ENCODE data around the gene DCAF8L2.

DNA sequence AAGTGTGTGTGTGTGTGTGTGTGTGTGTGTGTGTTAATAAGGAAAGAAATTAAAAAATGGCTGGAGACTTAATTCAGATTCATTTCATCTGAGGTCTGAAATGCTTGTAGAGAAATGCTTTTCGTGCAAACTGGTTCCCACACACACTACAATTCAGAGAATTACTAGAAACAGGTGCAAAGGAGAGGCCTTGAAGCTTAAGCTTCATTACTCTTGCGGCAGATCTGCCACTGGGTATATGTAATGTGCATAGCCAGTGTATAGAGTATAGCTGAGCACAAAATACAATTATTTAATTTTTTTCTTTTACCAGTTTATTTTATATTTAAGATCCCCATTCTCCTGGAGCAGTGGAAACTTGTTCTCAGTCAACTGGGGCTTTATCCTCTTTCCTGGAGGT is 185.8 kb downstream of the DCAF8L2 start:
- TF ChIP-seq, protein P1, sequence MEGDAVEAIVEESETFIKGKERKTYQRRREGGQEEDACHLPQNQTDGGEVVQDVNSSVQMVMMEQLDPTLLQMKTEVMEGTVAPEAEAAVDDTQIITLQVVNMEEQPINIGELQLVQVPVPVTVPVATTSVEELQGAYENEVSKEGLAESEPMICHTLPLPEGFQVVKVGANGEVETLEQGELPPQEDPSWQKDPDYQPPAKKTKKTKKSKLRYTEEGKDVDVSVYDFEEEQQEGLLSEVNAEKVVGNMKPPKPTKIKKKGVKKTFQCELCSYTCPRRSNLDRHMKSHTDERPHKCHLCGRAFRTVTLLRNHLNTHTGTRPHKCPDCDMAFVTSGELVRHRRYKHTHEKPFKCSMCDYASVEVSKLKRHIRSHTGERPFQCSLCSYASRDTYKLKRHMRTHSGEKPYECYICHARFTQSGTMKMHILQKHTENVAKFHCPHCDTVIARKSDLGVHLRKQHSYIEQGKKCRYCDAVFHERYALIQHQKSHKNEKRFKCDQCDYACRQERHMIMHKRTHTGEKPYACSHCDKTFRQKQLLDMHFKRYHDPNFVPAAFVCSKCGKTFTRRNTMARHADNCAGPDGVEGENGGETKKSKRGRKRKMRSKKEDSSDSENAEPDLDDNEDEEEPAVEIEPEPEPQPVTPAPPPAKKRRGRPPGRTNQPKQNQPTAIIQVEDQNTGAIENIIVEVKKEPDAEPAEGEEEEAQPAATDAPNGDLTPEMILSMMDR (IDR thresholded peaks at IDR 0.05) = no peak
- TF ChIP-seq POLR2A (IDR thresholded peaks at IDR 0.05) = no peak
- no peak for TF ChIP-seq EP300 (IDR thresholded peaks at IDR 0.05)
